Measurements from ENCODE around the gene HERC6. TPM values are rescaled to one million over a fixed set of nuclear protein-coding genes. Genes with fewer than 3 reads are reported as not detected.

HERC6 gene
- total RNA-seq, 1 experiment from 2014 or later = 4.1 TPM

GRCh38 chr4:88439161-88439760 is 60.6 kb downstream of the HERC6 start:
- ChIA-PET CTCF (interaction anchor here (0.7 to 1.6 kb wide), 3 partner anchors 18 to 70 kb away, joined by 3 to 4 read pairs (median 3); partner anchors contain the start of genes HERC5 and HERC6), POLR2A (no interaction called here)
- peaks cover 35% of the 10 kb centered on the region for H3K4me1 Mint-ChIP-seq
- DNase-seq (ENCODE audit: low spot score) (no peak), ATAC-seq (peak; percentile 82)
- no peak overlapping the region for H3K4me3 Mint-ChIP-seq
- TF ChIP-seq ZNF532 (CRISPR knock-in tag; IDR thresholded peaks at IDR 0.05; ENCODE audit: borderline replicate concordance) (no peak), USF1 (CRISPR knock-in tag; IDR thresholded peaks at IDR 0.05) (no peak), ZNF121 (CRISPR knock-in tag; IDR thresholded peaks at IDR 0.05) (peak; percentile 98), NR2C2 (CRISPR knock-in tag; IDR thresholded peaks at IDR 0.05) (no peak), CREB1 (CRISPR knock-in tag; IDR thresholded peaks at IDR 0.05) (no peak), ERG (CRISPR knock-in tag; IDR thresholded peaks at IDR 0.05) (no peak), GTF2I (CRISPR knock-in tag; conservative IDR thresholded peaks at IDR 0.05) (peak; percentile 89), E2F5 (CRISPR knock-in tag; IDR thresholded peaks at IDR 0.05) (no peak)
- TF ChIP-seq, protein P1, sequence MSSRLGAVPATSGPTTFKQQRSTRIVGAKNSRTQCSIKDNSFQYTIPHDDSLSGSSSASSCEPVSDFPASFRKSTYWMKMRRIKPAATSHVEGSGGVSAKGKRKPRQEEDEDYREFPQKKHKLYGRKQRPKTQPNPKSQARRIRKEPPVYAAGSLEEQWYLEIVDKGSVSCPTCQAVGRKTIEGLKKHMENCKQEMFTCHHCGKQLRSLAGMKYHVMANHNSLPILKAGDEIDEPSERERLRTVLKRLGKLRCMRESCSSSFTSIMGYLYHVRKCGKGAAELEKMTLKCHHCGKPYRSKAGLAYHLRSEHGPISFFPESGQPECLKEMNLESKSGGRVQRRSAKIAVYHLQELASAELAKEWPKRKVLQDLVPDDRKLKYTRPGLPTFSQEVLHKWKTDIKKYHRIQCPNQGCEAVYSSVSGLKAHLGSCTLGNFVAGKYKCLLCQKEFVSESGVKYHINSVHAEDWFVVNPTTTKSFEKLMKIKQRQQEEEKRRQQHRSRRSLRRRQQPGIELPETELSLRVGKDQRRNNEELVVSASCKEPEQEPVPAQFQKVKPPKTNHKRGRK (CRISPR knock-in tag; IDR thresholded peaks at IDR 0.05; ENCODE audit: borderline replicate concordance) = peak; percentile 75; the same call in 1 of the 2 replicates
- TF ChIP-seq, protein P2, sequence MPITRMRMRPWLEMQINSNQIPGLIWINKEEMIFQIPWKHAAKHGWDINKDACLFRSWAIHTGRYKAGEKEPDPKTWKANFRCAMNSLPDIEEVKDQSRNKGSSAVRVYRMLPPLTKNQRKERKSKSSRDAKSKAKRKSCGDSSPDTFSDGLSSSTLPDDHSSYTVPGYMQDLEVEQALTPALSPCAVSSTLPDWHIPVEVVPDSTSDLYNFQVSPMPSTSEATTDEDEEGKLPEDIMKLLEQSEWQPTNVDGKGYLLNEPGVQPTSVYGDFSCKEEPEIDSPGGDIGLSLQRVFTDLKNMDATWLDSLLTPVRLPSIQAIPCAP (CRISPR knock-in tag; IDR thresholded peaks at IDR 0.05) = no peak
- no peak overlapping the region for H3K27ac Mint-ChIP-seq
- H3K27me3 Mint-ChIP-seq (ENCODE audit: low read depth) = no peaks in the 10 kb centered on the region
- peaks cover 22% of the 10 kb centered on the region for H3K9me3 Mint-ChIP-seq
- peaks cover 19% of the 10 kb centered on the region for H3K36me3 Mint-ChIP-seq

GRCh38 chr4:88440146-88440545 is 61.5 kb downstream of the HERC6 start:
- CTCF ChIA-PET = interaction anchor here (0.9 kb wide), 1 partner anchor 10 kb away, joined by 3 read pairs; no protein-coding TSS in a partner anchor
- Mint-ChIP-seq H3K27ac (0 out of 2 replicates have a peak overlapping the region, but pooled peaks have one; percentile 6), H3K36me3 (peaks cover 19% of the 10 kb centered on the region), H3K27me3 (ENCODE audit: low read depth) (no peaks in the 10 kb centered on the region), H3K9me3 (peaks cover 20% of the 10 kb centered on the region), H3K4me1 (peaks cover 36% of the 10 kb centered on the region), H3K4me3 (no peak overlapping the region)
- POLR2A ChIA-PET = no interaction called here
- no peak for DNase-seq (ENCODE audit: low spot score)
- no peak for ATAC-seq
- no peak for TF ChIP-seq MAX (CRISPR knock-in tag; IDR thresholded peaks at IDR 0.05)
- TF ChIP-seq MLX (CRISPR knock-in tag; IDR thresholded peaks at IDR 0.05) = no peak
- TF ChIP-seq, protein P3, sequence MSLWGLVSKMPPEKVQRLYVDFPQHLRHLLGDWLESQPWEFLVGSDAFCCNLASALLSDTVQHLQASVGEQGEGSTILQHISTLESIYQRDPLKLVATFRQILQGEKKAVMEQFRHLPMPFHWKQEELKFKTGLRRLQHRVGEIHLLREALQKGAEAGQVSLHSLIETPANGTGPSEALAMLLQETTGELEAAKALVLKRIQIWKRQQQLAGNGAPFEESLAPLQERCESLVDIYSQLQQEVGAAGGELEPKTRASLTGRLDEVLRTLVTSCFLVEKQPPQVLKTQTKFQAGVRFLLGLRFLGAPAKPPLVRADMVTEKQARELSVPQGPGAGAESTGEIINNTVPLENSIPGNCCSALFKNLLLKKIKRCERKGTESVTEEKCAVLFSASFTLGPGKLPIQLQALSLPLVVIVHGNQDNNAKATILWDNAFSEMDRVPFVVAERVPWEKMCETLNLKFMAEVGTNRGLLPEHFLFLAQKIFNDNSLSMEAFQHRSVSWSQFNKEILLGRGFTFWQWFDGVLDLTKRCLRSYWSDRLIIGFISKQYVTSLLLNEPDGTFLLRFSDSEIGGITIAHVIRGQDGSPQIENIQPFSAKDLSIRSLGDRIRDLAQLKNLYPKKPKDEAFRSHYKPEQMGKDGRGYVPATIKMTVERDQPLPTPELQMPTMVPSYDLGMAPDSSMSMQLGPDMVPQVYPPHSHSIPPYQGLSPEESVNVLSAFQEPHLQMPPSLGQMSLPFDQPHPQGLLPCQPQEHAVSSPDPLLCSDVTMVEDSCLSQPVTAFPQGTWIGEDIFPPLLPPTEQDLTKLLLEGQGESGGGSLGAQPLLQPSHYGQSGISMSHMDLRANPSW (CRISPR knock-in tag; conservative IDR thresholded peaks at IDR 0.05; ENCODE audit: low read depth) = no peak
- TF ChIP-seq NR2C2 (CRISPR knock-in tag; IDR thresholded peaks at IDR 0.05) = no peak
- TF ChIP-seq, protein P4, sequence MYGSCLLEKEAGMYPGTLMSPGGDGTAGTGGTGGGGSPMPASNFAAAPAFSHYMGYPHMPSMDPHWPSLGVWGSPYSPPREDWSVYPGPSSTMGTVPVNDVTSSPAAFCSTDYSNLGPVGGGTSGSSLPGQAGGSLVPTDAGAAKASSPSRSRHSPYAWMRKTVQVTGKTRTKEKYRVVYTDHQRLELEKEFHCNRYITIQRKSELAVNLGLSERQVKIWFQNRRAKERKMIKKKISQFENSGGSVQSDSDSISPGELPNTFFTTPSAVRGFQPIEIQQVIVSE (CRISPR knock-in tag; IDR thresholded peaks at IDR 0.05; ENCODE audit: borderline replicate concordance) = no peak
- TF ChIP-seq, protein P5, sequence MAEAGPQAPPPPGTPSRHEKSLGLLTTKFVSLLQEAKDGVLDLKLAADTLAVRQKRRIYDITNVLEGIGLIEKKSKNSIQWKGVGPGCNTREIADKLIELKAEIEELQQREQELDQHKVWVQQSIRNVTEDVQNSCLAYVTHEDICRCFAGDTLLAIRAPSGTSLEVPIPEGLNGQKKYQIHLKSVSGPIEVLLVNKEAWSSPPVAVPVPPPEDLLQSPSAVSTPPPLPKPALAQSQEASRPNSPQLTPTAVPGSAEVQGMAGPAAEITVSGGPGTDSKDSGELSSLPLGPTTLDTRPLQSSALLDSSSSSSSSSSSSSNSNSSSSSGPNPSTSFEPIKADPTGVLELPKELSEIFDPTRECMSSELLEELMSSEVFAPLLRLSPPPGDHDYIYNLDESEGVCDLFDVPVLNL (CRISPR knock-in tag; IDR thresholded peaks at IDR 0.05; ENCODE audit: borderline replicate concordance, low read depth) = no peak
